ENCODE results near the gene CANX. TPM values are rescaled to one million over a fixed set of nuclear protein-coding genes. Genes with fewer than 3 reads are reported as not detected.

Gene CANX
- total RNA-seq, 1 experiment from 2014 or later = 766 TPM

GRCh38 chr5:179746872-179747271, 48.1 kb downstream of the CANX start:
- no peaks in the 10 kb centered on the region; a peak in 2 of 4 replicates for H3K36me3 ChIP-seq (ENCODE audit: control insufficient read depth in 1 of 2, insufficient read depth in 2 of 2, low read length in 2 of 2)
- no peak overlapping the region for H2AFZ ChIP-seq (ENCODE audit: low read depth, low read length, poor library complexity, severe bottlenecking)
- no peak overlapping the region for H3K9ac ChIP-seq (ENCODE audit: low read length)
- no peaks in the 10 kb centered on the region for H3K9me3 ChIP-seq (ENCODE audit: control insufficient read depth in 1 of 2, insufficient read depth in 1 of 2, low read depth in 1 of 2, low read length in 2 of 2)
- no TSS peak for BruUV-seq (replicated peaks)
- no peaks in the 10 kb centered on the region for H3K9me2 ChIP-seq (ENCODE audit: insufficient read depth)
- 0 out of 2 replicates have a peak, but pooled peaks cover 10% of the 10 kb centered on the region for H4K20me1 ChIP-seq (ENCODE audit: insufficient read depth)
- no peak for ATAC-seq
- CTCF ChIA-PET = no interaction called here
- POLR2A ChIA-PET = no interaction called here
- H3K27me3 ChIP-seq (ENCODE audit: insufficient read depth, low read length) = no peaks in the 10 kb centered on the region
- RAD21 ChIA-PET (ENCODE audit: low non-redundant PET in 1 of 2, low total read pairs in 2 of 2, uncharacterized antibody in 2 of 2, unreplicated experiment in 2 of 2) = no interaction called here
- no peak for TF ChIP-seq FOSL1 (IDR thresholded peaks at IDR 0.05; ENCODE audit: low read depth)
- H3K79me2 ChIP-seq (ENCODE audit: insufficient read depth, low read length) = peaks cover 80% of the 10 kb centered on the region
- no peaks in the 10 kb centered on the region for H3K4me1 ChIP-seq (ENCODE audit: control insufficient read depth in 1 of 2, insufficient read depth in 2 of 2, low read length in 2 of 2)
- intact Hi-C loops (cut with micrococcal nuclease) = no loop called here
- no peak overlapping the region for H3K4me2 ChIP-seq (ENCODE audit: low read length)
- H3K27ac ChIP-seq (ENCODE audit: low read depth, low read length) = no peak overlapping the region
- H3K4me3 ChIP-seq (replicated peaks in 1 of 2; ENCODE audit: low read depth in 1 of 2, low read length in 2 of 2) = no peak overlapping the region
- no peak for DNase-seq (ENCODE audit: low read depth, low spot score)

GRCh38 chr5:179747811-179748210, 49.0 kb downstream of the CANX start:
- no peaks in the 10 kb centered on the region for H3K9me2 ChIP-seq (ENCODE audit: insufficient read depth)
- ChIA-PET CTCF (no interaction called here), RAD21 (ENCODE audit: low non-redundant PET in 1 of 2, low total read pairs in 2 of 2, uncharacterized antibody in 2 of 2, unreplicated experiment in 2 of 2) (no interaction called here), POLR2A (no interaction called here)
- no peak overlapping the region for H3K27ac ChIP-seq (ENCODE audit: low read depth, low read length)
- H3K4me2 ChIP-seq (ENCODE audit: low read length) = no peak overlapping the region
- ATAC-seq (no peak), DNase-seq (ENCODE audit: low read depth, low spot score) (no peak)
- no peaks in the 10 kb centered on the region for H3K4me1 ChIP-seq (ENCODE audit: control insufficient read depth in 1 of 2, insufficient read depth in 2 of 2, low read length in 2 of 2)
- no peak overlapping the region for H3K4me3 ChIP-seq (replicated peaks in 1 of 2; ENCODE audit: low read depth in 1 of 2, low read length in 2 of 2)
- no peaks in the 10 kb centered on the region; a peak in 2 of 4 replicates for H3K36me3 ChIP-seq (ENCODE audit: control insufficient read depth in 1 of 2, insufficient read depth in 2 of 2, low read length in 2 of 2)
- no peak overlapping the region for H3K9ac ChIP-seq (ENCODE audit: low read length)
- no TSS peak for BruUV-seq (replicated peaks)
- no peaks in the 10 kb centered on the region for H3K27me3 ChIP-seq (ENCODE audit: insufficient read depth, low read length)
- no peak overlapping the region for H2AFZ ChIP-seq (ENCODE audit: low read depth, low read length, poor library complexity, severe bottlenecking)
- H3K9me3 ChIP-seq (ENCODE audit: control insufficient read depth in 1 of 2, insufficient read depth in 1 of 2, low read depth in 1 of 2, low read length in 2 of 2) = no peaks in the 10 kb centered on the region
- H3K79me2 ChIP-seq (ENCODE audit: insufficient read depth, low read length) = peaks cover 78% of the 10 kb centered on the region
- TF ChIP-seq REST (IDR thresholded peaks at IDR 0.05; ENCODE audit: low read depth) (no peak), POLR2A (IDR thresholded peaks at IDR 0.05; ENCODE audit: borderline replicate concordance, extremely low read depth, insufficient read depth, insufficient read length) (no peak), POLR2AphosphoS5 (IDR thresholded peaks at IDR 0.05; ENCODE audit: low read depth, low read length) (no peak), ELF1 (IDR thresholded peaks at IDR 0.05; ENCODE audit: borderline replicate concordance, low read depth) (no peak), SIN3A (IDR thresholded peaks at IDR 0.05; ENCODE audit: low read depth) (no peak), ZBTB33 (IDR thresholded peaks at IDR 0.05; ENCODE audit: extremely low read depth, insufficient replicate concordance, low read length) (no peak), JUND (IDR thresholded peaks at IDR 0.05) (no peak), SP1 (IDR thresholded peaks at IDR 0.05; ENCODE audit: low read depth) (no peak), CTCF (IDR thresholded peaks at IDR 0.05 in 2 of 3, conservative IDR thresholded peaks at IDR 0.05 in 1 of 3; ENCODE audit: borderline replicate concordance in 1 of 3, insufficient read depth in 1 of 3, low read depth in 2 of 3, low read length in 2 of 3) (no peak), EZH2phosphoT487 (IDR thresholded peaks at IDR 0.05; ENCODE audit: borderline replicate concordance) (no peak), SRF (IDR thresholded peaks at IDR 0.05; ENCODE audit: low read depth) (no peak), CEBPB (IDR thresholded peaks at IDR 0.05; ENCODE audit: low read depth) (no peak), ZFX (IDR thresholded peaks at IDR 0.05) (no peak), CBX3 (IDR thresholded peaks at IDR 0.05; ENCODE audit: low read depth) (no peak)
- intact Hi-C loops (cut with micrococcal nuclease) = no loop called here
- 0 out of 2 replicates have a peak, but pooled peaks cover 10% of the 10 kb centered on the region for H4K20me1 ChIP-seq (ENCODE audit: insufficient read depth)

Measured in HCT116 (cell line).